GM12892 (cell line): ENCODE results near the gene LRRC23.

Experiments
- DNase-seq: peaks from one replicate; pipeline ENCODE4 v3.0.0; 2011; ENCODE audit not compliant: insufficient read length
- FAIRE-seq: peaks from 2 replicates; lab custom pipeline; 2011; peaks lifted over from hg19 to GRCh38; lab: Jason Lieb, UNC
- POLR2A ChIP-seq: IDR thresholded peaks from 2 replicates; pipeline ENCODE4 v1.6.1; 2011; ENCODE audit warnings: low read depth, low read length, control low read depth
- POLR2AphosphoS5 ChIP-seq: IDR thresholded peaks from 2 replicates; pipeline ENCODE4 v1.6.1; 2011; ENCODE audit warnings: low read depth, low read length, control low read depth
- TAF1 ChIP-seq: IDR thresholded peaks from 2 replicates; pipeline ENCODE4 v1.6.1; 2011; ENCODE audit warnings: low read depth, mild to moderate bottlenecking, control low read depth, low read length, borderline replicate concordance

Gene LRRC23

DNA sequence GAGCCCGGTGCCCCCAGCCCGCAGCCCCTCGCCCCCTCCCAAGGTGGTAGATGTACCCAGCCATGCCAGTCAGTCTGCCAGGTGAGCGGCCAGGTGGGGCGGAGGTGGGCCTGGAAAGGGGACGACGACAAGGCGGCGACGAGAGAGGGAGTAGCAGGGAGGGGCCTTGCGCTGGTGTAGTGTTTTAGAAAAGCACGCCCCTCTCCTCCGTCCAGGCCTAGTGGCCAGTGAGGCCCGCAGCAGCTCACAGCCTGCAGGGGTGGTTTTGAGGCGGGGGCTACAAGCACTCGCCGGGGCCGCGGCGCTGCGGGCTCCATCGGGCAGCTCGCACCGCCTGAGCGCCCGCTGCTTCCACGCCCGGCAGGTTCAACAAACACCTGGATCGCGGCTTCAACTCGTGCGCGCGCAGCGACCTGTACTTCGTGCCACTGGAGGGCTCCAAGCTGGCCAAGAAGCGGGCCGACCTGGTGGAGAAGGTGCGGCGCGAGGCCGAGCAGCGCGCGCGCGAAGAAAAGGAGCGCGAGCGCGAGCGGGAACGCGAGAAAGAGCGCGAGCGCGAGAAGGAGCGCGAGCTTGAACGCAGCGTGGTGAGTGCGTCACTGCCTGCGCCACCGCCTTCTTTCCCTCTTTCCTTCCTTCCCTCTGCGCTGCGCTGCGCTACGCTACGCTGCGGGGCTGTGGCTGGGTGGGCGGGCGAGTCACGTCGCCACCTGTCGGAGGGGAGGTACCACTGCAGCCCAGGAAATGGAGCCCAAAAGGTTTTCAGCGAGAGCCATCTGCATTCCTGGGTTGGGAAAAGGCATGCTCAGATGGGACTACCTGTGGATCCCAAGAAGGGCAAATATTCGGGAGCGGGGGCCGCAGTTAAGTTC, 33.1 kb downstream of the LRRC23 start:
- peak; percentile 83 for DNase-seq
- FAIRE-seq = peak; percentile 100
- TF ChIP-seq POLR2A (peak; percentile 95), POLR2AphosphoS5 (peak; percentile 91), TAF1 (peak; percentile 68)

DNA sequence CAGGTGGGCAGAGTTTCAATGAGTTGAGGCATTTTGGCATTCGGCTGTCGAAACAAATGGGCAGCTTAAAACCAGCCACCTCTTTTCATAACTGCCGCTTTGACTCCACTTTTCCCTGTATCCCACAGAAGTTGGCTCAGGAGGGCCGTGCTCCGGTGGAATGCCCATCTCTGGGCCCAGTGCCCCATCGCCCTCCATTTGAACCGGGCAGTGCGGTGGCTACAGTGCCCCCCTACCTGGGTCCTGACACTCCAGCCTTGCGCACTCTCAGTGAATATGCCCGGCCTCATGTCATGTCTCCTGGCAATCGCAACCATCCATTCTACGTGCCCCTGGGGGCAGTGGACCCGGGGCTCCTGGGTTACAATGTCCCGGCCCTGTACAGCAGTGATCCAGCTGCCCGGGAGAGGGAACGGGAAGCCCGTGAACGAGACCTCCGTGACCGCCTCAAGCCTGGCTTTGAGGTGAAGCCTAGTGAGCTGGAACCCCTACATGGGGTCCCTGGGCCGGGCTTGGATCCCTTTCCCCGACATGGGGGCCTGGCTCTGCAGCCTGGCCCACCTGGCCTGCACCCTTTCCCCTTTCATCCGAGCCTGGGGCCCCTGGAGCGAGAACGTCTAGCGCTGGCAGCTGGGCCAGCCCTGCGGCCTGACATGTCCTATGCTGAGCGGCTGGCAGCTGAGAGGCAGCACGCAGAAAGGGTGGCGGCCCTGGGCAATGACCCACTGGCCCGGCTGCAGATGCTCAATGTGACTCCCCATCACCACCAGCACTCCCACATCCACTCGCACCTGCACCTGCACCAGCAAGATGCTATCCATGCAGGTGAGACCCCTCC, 34.0 kb downstream of the LRRC23 start:
- no peak for DNase-seq
- TF ChIP-seq POLR2AphosphoS5 (peak; percentile 65), TAF1 (no peak)
- no peak for FAIRE-seq

- DNase-seq (no peak), FAIRE-seq (peak; percentile 48)
- TF ChIP-seq POLR2AphosphoS5 = peak; percentile 46
- TF ChIP-seq TAF1 = no peak
These were observed 34.5 kb downstream of the LRRC23 start for GRCh38 chr12:6939191-6939540.

GRCh38 chr12:6941267-6941666, 36.6 kb downstream of the LRRC23 start:
- no peak for FAIRE-seq
- no peak for DNase-seq
- TF ChIP-seq TAF1 (no peak), POLR2A (no peak), POLR2AphosphoS5 (no peak)

- TF ChIP-seq POLR2A = no peak
- TF ChIP-seq POLR2AphosphoS5 = no peak
- TF ChIP-seq TAF1 = no peak
- FAIRE-seq = no peak
- DNase-seq = no peak
These were observed 37.2 kb downstream of the LRRC23 start for GRCh38 chr12:6941782-6942181.

- TF ChIP-seq POLR2A = no peak
- TF ChIP-seq TAF1 = no peak
- no peak for TF ChIP-seq POLR2AphosphoS5
- no peak for DNase-seq
- no peak for FAIRE-seq
These were observed 37.7 kb downstream of the LRRC23 start for GRCh38 chr12:6942331-6942665.

DNA sequence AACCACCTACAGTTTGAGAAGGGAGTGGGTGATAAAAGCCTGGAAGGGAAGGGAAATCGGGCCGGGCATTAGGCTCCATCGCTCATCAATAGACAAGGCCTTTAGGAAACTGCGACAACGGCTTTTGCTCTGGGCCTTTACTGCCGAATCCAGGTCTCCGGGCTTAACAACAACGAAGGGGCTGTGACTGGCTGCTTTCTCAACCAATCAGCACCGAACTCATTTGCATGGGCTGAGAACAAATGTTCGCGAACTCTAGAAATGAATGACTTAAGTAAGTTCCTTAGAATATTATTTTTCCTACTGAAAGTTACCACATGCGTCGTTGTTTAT, 38.7 kb downstream of the LRRC23 start:
- DNase-seq = peak; percentile 91
- no peak for TF ChIP-seq POLR2A
- FAIRE-seq = peak; percentile 72

DNA sequence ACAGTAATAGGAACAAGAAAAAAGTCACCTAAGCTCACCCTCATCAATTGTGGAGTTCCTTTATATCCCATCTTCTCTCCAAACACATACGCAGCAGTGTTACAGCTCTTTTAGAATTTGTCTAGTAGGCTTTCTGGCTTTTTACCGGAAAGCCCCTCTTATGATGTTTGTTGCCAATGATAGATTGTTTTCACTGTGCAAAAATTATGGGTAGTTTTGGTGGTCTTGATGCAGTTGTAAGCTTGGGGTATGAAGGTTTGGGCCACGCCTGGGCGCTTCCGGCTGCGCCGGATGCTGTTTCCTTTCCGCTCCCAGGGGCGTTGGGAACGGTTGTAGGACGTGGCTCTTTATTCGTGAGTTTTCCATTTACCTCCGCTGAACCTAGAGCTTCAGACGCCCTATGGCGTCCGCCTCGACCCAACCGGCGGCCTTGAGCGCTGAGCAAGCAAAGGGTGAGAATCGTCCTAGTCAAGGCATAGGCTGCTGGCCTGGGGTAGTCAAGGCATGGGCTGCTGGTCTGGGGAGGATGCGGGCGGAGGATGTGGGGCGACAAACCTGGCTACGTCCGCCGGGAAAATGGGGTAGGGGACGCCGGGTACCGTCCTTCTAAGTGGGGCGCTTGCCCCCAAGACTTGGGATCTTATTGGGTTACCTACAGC, 39.2 kb downstream of the LRRC23 start, which contains the start of the genes C12orf57 and RNU7-1:
Gene C12orf57 (plus strand): TSS at position 301 of the 659 bp plus-strand sequence. CDS start 100 bp downstream, at position 401.
Gene RNU7-1 (plus strand): TSS at position 95 of the 659 bp plus-strand sequence.
- no peak for DNase-seq
- peak; percentile 91 for FAIRE-seq
- TF ChIP-seq POLR2AphosphoS5 (peak; percentile 99), POLR2A (peak; percentile 99), TAF1 (peak; percentile 60; the same call in 1 of the 2 replicates)

GRCh38 chr12:6944381-6945186, 40.0 kb downstream of the LRRC23 start:
- TF ChIP-seq TAF1 (no peak), POLR2A (no peak; the same call in 1 of the 2 replicates), POLR2AphosphoS5 (no peak)
- DNase-seq (peak; percentile 74), FAIRE-seq (peak; percentile 92)

GRCh38 chr12:6945613-6946012, 41.0 kb downstream of the LRRC23 start:
- no peak for TF ChIP-seq POLR2AphosphoS5
- TF ChIP-seq POLR2A = no peak; the same call in 1 of the 2 replicates
- no peak for TF ChIP-seq TAF1
- DNase-seq (no peak), FAIRE-seq (no peak)
